NCI-H1930 (cell line): Measurements from ENCODE around the gene TBX15.
"Not testable (repeated sequence)": the region's sequence is repeated elsewhere in the genome, so short reads cannot be mapped to it uniquely, and the experiment has no call there.

Experiments used
- DNase-seq, 2 experiments: peaks; one replicate each; lab custom pipeline; 2025; lab: John Stamatoyannopoulos, UW

The TBX15 gene

DNA sequence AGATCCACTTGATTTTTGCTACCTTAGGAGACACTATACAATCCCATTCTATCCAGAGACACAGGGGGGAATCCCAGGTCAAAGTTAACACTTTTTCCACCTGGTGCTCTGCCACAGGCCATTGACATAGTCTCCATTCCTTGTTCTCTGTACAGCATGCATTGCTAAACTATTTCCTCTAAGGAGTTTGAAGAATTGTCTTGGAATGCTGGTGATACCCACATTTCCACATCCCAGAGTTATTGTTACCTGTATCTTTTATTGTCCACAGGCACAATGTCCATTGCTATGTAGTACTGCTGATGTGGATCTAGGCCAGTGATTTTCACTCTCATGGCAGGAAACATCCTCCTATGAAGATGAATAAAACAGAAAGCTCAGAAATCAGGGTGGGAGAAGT is 61.9 kb downstream of the TBX15 start:
- DNase-seq, result no peak

DNA sequence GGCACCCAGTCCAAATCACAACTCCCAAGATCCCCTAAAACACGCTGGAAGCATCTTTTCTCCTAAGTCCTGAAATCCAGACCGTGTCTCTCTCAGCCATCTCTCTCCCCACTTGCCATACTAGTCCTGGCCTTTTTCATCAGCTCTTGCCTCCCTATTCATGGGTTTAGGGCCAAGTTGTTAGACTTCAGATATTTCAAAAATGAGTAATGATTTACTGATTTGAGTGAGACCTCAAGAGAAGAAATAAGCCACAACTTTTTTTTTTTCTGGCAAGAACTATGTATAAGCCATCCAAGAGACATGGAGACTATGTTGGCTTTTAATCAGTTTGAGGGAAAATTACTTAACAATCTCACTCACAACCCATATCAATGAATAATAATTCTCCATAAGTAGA is 62.5 kb downstream of the TBX15 start:
- no peak for DNase-seq

DNA sequence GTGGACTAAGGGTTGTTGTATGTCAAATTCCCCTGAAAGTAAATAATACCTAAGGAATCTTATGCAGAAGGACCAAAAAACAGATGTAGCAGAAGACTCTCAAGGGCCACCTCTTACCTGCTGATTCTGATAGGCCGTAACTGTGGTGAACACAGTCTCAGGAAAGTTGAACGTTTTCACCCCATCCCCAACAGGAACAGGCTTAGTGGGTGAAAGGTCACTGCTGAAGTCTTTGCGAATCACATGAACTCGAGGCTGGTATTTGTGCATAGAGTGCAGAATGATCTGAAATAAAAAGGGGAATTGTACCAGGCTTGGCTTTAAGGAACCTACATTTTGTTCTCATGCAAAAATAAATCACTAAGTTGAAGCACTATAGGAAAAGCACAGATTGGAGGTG is 64.8 kb downstream of the TBX15 start:
- no peak for DNase-seq

DNA sequence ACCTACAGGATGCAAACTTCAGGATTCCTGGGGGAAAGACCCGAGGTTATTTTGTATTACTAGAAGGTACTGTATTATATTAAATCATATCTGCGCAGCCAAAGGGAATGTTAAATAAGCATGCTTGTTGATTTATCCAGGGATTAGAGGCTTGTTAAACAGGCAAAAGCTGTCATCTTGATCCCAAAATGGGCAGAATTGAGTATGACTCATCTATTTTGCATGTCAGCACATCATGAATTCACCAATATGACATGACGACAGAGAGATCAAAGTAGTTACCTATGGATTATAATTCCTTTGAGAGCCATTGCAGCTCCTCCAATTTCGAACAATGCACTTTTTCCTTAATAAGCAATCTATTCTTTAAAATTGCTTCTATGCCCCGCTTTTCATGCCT is 66.1 kb downstream of the TBX15 start:
- DNase-seq, result no peak

DNA sequence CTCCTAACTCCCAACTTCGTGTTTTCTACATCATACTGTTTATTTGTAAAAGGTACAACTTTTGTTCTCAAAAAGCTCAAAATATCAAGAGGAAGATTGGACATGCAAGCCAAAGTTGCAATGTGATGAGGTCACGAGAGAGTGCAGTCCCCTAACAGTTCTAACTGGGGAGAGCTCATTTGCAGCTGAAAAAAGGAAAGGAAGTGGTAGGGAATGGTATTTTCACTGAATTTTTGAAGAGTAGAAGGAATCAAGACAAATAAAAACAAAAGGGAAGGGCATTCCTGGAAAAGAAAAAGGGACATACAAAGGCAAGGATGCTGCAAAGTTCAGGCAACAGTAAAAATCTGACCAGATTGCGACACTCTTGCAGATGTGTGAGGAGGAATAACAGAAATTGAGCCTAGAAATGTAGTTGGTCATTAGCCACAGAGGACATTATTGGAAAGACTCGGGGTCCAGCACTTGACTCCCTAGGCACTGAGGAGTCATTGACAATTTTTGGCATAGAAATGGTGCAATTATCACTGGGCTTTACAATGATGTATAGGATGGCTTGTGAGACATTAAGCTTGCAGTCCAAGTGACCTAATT is 67.9 kb downstream of the TBX15 start:
- DNase-seq, result no peak

DNA sequence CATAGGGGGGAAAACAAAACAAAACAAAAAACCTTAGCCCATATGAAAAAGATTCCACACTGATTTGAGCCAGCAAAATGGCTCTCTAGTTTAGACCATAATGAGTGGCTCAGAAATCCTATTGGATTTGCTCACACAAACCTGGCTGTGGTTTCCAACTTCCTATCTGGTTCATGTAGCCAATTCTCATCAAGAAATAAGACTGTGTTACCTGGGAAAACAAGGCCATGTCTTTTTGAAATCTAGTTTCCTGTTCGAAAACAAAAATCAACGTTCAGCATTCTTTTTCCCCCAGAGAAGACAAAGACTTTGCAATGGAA is 69.2 kb downstream of the TBX15 start:
- DNase-seq, result no peak

DNA sequence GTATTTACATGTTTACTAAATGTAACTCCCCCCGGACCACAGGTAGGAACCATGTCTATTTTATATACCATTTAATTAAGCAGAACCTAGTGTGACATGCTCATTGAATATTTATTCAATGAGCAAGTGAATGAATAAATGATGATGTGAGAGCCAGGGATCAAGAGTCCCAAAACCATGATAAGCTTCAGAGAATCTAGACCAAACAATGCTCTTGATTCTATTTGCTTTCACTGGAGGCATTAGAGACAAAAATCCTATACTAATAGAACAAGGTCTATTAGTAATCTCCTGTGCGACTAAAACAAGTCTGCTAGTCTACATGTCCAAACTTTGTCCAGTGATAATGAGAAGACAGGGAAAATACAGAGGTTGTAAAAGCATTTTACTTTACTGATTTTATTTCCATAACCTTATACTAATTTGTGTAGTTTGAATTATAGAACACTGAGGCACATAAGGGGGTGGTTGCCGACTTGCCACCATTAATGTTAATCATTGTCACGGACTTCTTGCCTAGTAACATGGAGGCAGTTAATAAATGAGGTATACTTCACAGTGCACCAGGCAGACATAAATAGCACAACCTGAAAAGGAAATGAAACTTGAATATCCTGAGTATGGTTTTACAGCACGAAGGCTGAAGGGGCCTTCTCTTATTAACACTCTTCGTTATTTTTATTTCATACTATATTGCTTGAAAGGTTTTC is 69.8 kb downstream of the TBX15 start:
- DNase-seq, result no peak

DNA sequence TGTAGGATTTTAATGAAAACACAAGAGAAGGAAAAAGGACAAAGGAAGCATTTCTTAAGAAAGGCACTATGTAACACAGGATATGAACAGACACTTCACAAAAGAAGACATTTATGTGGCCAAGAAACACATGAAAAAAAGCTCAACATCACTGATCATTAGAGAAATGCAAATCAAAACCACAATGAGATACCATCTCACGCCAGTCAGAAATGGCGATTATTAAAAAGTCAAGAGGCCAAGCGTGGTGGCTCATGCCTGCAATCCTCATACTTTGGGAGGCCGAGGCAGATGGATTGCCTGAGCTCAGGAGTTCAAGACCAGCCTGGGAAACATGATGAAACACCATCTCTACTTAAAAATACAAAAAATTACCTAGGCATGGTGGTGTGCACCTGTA is 71.8 kb downstream of the TBX15 start:
- not testable (repeated sequence) for DNase-seq

DNA sequence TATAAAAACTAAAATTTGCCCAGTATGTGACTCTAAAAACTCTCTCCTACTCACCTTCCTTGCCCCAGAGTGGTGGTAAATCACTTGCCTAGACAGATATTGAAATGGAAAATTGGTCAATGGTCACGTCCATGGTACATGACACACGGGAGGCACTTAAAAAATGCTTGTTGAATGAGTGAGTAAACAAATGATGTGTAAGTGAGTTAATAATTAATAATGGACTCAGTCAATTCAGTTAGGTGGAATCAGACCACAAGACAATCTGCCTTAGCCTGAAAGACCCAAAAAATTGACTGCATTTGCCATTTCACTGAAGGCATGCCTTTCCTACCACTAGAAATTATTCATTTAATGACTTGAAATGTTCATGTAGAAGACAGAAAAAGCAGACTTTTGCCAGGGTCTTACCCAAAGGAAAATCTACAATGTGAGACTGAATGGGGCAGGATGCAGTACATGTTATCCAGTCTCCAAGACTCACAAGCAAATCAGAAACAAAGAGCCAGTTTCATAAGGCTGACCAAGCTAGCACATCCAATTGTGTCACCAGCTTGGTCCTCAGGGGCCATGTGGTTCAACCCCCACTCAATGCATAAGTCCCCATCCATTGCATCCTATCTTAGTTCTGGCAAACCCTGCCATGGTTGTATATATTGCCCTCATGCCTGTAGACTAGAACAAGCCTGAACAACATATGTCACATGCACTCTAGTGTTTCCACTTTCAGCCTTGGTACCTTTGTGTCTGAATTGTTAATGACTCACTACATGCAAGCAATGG is 73.6 kb downstream of the TBX15 start:
- DNase-seq, result no peak

DNA sequence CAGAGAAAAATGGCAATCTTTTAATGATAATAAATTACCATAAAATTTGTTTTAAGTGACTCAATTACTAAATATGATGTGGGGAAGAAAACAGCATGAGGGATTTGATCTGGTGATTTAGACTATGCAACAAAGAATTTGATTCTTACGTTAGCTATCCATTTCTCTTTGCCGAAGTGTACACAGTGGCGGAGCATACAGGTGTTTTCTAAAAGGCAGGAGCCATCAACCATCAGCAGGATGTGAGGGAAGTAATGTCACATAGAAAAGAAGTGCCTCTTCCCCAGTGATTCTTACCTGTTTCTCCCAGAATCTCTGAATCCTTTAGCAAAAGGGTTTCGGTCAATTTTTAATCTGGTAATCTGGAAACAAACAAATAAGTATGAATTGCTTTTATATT is 74.3 kb downstream of the TBX15 start:
- no peak for DNase-seq

DNA sequence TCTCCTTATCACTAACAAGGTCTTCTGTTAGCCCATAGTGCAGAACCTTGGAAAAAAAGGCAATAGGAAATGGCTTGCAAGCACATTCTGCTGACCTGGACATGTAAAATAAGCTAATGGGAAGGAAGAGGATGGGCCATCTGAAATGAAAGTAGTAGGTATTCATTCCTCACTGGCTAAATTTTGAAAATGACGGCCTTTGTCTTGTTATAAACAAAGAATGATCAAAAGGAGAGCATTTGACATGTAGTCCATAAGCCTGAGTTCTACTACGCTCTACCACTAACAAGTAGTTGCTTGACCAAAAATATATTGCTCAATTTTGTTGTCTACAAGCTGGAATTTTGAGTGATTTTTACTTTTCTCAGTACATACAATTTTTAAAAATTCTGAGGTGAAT is 75.6 kb downstream of the TBX15 start:
- DNase-seq, result no peak

DNA sequence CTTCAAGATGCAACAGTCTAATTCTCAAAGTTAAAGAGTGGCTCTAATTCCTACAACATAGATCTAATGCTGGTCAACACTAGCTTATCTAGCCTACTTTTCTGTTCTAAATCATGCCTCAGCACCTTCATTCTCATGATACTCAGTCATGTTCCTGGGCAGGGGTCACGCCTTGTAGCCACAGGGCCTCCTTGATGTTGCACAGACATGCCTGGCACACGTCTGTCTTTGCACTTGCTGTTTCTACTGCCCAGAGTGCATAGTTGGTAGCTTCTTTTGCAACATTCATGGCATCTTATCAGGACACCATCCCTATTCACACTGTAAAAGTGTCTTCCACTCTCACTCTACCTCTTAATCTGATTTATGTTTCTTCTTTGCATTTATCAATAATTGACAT is 76.6 kb downstream of the TBX15 start:
- no peak for DNase-seq

DNA sequence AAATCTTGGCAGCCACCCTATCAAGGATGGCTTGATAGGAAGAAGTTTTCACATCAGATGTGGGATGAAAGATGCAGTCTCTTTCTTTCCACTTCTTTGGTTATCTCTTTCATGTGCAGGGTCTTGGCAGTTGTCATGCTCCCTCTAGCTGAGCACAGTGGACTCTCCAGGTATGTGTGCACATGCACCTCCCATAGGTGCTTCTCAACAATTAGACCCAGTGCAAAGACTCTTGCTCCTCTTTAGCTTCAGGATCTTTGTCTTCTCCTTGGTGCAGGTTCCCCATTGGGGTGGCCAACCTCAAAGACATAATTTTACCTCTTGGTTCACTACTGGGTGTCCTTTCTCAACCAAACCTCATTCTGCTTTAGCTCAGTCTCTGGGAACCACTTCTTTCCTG is 80.7 kb downstream of the TBX15 start:
- DNase-seq, result no peak

DNA sequence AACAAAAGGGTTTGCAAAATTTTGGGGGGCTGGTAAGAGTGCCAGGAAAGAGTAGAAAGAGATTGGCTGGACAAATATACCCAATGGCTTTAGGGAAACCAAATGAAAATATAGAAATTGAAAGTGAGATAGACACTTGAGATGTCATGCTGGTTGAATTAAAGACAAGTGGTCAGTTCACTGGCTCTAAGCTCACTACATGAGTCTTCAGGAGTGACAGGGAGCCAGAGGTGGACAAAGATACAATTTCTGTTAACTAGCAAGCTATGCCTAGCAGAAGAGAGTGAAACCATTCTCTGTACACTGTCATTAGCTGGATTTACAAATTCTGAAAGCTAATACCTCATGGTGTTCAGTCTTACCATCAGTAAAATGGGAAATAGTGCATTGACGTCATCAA is 82.5 kb downstream of the TBX15 start:
- DNase-seq, result no peak

DNA sequence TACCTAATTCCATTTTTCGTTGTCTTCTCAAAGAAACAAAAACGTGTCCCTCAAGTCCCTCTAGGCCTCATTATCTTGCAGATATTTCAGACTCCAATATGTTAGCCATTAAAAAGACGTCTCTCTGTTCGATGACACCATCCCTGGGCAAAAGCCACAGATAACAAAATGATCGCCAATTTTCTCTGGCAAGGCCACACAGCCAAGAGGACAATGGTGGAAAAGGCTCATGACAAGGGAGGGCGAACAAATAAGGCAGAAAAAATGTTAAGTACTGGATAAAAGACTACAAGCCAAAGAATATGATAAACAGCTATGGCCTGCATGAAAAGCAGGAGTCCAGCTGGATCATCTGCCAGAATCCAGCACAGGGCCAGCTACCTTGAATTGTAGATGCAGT is 82.9 kb downstream of the TBX15 start:
- DNase-seq, result no peak

DNA sequence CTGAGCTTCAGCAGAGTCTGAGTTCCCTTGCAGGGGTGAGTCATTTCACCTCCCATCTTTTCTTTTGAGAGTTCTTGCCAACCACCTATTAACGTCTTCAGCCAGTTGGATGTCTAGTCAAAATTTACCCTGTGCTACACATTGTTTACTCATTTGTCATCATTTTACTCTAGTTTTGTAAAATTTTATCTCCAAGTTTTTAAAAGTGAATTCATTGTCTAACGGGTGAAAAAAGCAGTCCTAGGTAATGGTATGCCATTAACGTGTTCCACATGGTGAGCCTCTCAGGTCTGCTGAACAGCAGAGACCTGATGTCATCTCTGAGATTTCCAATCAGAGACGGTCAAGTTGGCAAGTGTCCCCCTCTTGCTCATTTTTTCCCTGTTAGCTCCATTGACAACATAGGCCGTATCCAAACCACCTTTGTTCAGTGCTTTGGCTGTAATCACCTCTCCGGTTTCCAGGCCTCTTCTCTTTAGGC is 85.4 kb downstream of the TBX15 start:
- DNase-seq, result no peak

DNA sequence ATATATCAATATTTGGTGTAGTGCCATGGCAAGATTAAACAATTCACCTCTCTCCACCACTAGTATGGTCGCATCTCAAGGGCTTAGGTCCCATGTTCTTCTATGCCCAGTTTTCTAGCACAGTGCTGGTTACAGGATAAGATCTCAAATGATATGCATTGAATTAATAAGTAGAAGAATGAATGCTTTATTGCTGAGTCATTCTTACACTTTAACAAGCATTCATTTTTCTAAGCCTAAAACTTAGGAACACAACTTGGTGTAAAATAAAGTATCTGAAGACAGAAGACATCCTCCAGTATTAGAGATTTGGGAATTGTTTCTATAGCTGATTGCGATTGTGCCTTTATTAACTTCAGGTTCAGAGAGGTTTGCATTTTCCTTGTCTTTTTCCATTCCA is 85.8 kb downstream of the TBX15 start:
- no peak for DNase-seq

DNA sequence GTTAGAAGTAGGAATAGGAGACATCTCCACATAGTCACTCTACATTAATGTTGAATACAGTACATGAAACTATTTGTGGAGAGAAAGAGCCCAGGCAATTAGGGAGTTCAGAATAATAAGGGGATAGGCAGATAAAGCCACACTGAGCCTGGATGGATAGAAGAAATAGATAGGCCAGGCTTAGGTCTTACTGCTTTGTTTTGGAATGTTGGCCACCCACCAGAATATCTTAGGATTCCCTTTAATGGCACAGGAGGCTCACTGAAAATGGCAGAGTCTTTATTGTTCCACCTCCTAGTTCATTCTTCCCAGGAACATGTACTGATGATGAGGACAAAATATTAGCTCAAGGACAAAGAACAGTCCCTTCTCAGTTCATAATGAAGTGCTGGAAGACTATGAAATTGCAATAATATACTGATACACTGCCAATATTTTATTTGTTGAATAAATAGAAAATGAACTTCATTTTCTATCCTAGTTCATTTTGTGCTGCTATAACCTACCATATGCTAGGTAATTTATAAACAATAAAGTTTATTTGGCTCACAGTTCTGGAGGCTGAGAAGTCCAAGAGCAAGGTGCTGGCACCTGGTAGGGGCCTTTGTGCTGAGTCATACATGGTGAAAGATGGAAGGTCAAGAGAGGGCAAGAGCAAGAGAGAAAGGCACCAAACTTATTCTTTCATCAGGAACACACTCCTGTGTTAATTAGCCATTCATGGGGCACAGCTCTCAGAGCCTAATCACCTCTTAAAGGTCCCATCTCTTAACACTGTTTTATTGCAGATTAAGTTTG is 87.3 kb downstream of the TBX15 start:
- DNase-seq, result no peak

DNA sequence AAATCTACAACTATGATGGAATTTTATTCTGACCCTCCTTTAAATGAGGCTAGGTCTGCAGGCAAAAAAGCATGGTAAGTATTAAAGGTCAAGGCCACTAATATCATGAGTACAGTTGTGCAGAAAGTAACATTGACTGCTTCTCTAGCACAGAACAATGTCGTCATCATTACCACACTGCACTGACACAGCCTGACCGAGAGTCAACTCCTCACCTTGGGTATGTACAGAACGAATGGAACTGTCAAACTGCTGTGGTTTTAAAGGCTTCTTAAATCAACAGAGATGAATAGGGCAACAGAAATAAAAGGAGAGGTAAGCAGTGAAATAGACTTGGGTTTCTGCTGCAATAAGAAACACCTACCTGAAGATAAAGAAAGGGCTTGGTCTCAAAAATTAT is 88.8 kb downstream of the TBX15 start:
- no peak for DNase-seq

DNA sequence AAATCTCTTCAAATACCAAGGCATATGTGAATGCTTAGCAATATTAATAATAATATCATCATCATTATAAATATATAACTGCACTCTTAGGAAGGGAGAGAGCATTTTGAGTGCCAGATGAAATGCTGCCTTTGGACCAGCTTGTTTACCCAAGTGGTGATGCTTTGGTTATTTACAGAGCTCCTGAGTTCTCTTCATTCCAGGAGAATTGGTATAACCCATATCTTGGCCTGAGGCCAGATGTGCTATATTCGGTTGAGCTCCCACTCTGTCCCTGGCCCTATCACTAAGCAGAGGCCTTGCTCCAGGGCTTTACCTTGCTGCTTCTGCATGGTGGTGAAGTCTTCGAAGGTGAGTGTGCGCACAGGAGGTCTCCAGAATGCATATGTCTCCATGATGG is 89.4 kb downstream of the TBX15 start:
- DNase-seq, result no peak

DNA sequence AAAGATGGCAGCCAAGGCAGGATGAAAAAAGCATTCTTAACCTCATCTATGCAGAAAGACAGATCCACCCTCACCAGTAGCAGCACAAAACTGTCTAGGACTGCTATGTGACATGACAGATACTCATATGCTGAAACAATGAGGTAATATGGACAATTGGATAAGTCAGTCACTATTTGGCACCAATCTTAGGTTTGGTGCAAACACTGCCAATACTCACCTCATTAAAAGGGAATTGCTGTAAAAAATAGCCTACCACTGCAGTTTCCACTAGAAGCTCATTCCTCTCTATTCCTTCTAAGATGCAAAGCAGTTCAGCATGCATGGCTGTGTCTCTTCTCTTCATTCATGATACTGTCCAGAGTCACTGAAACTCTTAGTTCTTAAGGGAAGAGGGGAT is 91.7 kb downstream of the TBX15 start:
- no peak for DNase-seq

DNA sequence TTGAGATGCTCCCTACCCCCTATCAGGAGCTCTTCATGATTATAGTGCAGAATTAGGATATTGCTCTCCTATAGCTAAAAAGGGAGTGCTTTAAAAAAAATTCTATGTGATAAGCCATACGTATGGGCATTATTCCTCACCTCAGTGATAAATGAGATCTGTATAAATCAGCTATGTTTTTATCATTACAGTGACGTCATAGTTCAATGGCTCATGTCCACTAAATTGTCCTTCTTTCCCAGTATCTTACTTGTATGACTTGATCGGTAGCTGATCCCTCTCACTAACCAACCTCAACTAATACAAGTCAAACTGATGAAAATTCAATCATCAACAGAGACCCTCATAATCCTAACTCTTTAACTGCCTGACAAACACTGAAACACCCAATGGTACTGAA is 93.3 kb downstream of the TBX15 start:
- DNase-seq, result no peak
